Smooth muscle cell of trachea (primary cell): ENCODE results near the gene MCCC2. TPM values are rescaled to one million over a fixed set of nuclear protein-coding genes. Genes with fewer than 3 reads are reported as not detected.

ENCODE experiments used
- total RNA-seq: library from RNA; depleted of rRNA; stranded (reverse); fragments of >200 nt; gene quantifications from 2 replicates; pipeline ENCODE4 v1.2.1, GENCODE V29; 2014

Gene MCCC2
- total RNA-seq: 16.4 and 29.4 TPM in 2 replicates

DNA sequence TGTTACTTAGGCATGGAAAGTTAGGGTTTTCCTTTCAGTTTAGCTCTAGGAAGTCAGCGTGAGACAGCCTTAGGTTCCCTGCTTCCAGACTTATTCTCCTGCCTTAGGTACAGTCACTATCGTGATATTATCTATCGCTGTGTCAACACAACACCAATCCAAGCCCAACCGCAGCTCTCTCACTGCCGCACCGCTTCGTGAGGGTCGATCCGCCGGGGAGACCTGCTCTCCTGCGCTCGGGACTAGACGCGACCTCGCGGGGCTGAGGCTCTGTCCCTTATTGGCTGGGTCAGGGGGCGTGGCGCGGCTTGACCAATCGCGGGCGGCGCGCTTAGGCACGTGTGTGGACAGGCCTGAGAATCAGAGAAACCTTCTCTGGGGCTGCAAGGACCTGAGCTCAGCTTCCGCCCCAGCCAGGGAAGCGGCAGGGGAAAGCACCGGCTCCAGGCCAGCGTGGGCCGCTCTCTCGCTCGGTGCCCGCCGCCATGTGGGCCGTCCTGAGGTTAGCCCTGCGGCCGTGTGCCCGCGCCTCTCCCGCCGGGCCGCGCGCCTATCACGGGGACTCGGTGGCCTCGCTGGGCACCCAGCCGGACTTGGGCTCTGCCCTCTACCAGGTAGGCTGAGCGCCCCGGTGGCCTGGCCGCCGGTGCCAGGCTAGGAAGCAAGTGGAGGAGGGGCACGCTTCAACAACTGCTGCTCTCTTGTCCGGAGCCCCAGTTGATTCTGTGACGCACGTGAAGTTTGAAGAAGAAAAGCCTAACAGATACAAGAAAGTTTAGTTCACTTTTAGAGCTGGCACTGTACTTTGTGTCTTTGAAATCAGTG is at the start of gene MCCC2:
MCCC2 (plus strand) TSS at position 400 of the 825 bp plus-strand sequence; CDS start at position 486, 86 bp downstream.

Other genes starting within 250 kb of the MCCC2 start
- gene BDP1, start 131.7 kb upstream of the MCCC2 start, total RNA-seq: 16.4 and 22.5 TPM in 2 replicates
- gene CARTPT, start 131.9 kb downstream of the MCCC2 start, total RNA-seq: not detected in 2 replicates